OCI-M2 (cell line): Measurements from ENCODE around the gene MAP1LC3B.

Source experiments
- DNase-seq: peaks from one replicate; lab custom pipeline; 2025; ENCODE audit not compliant: unreplicated experiment; lab: John Stamatoyannopoulos, UW

MAP1LC3B gene

DNA sequence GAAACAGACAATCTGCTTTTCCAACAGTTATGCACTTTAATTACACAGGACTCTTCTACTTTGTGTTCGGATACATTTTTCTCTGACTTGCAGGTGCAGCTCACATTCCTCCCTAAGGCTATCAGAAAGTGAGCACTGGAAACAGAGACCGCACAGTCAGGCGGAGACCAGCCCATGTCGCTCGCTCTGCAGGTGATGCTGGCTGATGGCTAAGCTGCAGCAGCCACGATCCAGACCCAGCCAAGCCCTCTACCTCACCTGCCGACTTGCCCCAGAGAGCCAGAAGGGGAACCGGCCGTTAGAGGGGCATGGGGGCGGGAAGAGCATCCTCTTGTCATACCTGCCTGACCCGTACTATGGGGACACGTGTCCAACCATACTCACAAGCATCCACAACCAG, 33.8 kb downstream of the MAP1LC3B start:
- DNase-seq, result no peak

DNA sequence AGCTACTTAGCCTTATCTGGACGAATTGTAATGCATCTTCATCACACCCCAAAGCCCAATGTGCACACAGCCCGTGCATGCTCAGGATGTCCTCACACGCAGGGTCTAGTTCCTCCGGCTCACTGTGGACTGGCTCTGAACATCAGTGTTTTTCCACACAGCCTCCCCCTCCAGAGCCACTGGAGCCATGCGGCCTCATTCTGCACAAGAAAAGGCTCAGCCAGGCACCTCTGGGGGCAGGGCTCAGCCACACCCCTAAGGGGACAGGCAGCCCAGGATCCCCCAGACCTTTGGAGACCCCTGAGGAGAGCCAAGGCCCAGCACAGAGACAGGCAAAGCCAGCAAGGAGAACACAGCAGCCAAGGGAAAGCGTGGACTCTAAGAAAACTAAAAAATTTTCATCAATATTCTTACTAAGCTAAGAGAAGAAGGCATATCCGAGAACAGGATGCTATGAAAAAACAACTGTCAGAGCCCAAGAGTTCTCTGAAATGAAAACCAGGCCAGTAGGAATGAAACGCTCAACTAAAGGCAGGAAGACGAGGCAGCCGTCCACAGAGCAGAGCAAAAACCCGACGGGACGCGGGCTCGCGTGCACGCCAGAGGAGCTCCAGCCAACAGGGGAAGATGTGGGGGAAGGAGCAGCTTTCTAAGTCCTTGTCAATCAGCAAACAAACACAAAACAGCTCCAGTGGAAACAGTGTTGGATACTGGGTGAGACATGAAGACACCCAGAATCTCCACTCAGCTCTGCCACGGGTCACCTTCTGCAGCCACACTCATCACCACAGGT, 34.5 kb downstream of the MAP1LC3B start:
- no peak for DNase-seq

DNA sequence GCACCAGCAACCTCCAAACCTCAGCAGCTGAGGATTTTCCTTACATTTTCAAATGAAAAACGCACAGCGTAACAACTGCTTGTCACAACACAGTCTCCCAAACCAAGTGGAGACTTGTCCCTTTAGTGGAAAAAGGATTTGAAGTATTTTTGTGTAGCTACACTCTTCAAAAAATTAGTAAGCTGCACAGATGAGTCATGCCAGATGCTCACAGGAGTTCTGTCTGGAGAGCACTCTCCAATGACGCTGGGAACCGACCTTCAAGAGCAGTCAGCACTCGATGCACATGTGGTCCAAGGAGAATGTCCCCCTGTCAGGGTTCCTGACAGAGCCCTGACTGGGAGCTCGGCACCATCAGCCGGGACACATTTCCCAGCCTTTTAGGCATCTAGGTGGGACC, 39.8 kb downstream of the MAP1LC3B start:
- DNase-seq, result no peak

DNA sequence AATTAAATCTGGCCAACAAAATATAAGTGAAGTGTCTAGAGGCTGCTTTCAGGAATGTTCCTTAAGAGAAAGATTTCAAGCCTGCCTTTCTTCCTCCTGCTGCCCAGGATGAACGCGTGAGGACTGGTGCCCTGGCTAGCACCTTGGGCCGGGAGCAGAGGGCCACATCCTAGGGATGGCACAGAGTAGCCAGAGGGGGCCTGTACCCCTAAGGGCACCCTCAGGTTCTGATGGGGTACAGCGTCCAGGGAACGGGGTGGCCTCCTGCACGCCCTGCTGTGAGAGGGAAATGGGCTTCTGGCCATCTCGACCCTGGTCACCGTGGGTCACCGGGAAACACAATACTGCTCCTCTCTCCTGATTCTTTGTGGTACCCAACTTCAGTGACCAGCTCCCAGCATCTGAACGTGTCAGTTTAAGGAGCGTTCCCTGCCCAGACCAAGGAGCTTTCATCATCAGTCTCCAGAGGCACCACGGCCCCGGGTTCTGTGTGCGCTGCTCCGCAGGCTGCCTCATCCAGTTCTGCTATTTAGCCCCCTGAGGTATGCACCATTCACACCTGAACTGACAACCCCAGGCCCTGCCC, 40.3 kb downstream of the MAP1LC3B start:
- DNase-seq, result no peak

DNA sequence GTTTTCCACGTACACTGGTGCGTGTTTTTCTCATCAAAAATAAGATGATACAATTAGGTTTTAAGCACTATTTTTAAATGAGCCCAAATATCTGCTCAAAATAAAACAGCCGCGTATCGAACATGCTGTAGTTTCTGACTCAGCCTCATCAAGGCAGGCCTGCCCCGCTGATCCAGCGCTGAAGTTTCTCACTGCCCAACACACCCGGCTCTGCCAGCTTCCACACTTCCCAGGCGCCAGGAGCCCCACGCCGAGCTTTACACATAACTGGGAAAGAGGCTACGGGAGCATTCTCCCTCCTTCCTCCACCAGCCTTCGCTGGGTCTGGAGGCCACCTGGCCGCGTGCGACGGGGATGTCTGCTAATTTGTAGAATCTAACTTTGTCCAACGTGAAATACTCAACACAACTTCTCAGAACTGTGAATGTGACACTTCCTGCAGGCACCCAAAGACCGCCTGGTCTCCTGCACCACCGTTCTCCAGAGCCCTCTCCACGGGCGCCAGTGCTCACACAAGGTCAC, 42.1 kb downstream of the MAP1LC3B start:
- no peak for DNase-seq

DNA sequence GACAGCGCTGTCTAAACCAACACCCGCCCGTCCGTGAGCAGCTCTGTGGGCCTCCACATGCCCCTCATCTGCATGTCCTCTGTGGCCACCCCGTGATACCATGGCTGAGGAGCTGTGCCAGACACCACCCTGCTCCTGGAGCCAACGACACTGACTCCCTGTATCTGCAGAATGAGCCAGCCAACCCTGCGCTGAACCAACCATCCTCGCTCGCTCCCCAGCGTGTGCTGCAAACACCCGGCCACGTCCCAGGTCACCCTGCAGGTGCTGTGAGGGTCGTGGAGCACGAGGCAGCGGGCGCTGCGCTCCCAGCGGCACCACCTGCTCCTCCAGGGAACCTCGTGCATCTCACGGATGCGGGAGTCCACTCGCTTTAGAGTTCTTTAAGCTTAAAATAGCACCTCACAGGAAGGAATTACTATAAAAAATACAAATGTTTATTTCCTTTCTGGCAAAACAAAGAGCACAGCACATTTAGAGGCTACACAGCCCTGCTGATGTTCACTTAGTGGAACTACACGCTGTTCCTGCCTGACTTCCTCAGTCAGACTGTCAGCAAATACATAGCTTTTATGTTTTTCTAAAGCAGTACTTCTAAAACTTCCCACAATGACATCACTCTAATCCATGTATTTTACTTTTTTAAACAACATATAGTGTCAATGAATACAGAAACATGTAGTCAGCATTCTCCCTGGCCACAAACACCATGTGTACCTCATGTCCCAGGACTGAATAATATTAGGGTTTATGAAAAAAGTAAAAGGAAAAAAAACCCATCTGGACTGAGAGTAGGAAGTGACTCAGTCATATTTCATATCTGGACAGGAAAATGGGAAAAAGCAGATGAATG, 43.5 kb downstream of the MAP1LC3B start:
- no peak for DNase-seq

DNA sequence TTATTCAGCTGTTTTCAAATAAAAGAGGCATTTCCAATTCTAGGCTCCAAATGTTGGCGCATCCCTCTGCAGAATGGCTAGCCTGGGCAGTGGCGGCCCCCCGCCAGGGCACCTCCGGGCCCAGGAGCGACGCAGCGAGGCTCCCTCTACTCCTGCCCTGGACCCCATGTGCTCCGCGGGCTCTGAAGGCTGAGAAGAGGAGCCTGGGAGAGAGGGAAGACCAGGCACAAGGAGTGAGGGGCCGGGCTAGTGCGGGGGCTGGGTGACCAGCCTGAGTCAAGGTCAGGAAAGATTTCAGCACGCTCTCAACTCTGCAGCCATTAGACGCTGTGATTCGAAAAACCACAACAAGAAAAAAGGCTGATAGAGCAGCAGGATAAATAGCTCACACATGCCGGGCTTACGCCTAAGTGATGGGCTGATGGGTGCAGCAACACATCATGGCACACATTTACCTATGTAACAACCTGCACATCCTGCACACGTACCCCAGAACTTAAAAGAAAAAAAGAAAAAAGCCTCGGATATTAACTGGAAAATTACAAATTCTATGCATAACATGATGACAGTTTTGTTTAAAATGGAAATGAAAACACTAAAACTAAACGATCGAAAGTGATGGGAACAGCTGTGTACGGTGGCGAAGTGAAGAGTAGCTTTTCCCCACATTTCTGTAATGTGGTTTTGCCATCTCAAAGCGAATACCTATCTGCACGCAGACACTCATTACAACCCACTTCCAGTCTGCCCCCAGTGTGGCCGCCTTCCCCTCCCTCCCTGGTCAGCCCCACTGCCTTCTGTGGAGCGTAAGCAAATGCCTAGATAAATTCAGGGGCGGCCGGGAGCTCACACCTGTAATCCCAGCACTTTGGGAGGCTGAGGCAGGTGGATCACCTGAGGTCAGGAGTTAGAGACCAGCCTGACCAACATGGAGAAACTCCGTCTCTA, 44.4 kb downstream of the MAP1LC3B start:
- DNase-seq, result no peak

DNA sequence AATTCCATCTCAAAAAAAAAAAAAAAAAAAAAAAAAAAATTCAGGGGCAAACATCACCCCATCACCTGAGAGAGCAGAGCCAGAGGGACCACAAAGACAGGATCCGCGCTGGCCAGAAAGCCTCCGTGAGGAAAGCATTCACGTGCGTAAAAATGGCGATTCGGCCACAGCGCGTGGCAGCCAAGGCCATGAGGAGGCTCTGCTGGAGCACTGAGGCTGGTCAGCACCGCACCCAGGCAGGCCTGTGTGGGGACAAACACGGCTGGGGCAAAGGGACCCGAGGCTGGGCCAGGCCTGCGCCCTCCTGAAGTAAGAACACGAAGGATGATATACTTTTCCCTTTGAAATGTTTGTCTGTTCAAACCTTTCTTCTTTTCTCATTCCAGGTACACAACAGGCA, 45.2 kb downstream of the MAP1LC3B start:
- DNase-seq, result no peak

DNA sequence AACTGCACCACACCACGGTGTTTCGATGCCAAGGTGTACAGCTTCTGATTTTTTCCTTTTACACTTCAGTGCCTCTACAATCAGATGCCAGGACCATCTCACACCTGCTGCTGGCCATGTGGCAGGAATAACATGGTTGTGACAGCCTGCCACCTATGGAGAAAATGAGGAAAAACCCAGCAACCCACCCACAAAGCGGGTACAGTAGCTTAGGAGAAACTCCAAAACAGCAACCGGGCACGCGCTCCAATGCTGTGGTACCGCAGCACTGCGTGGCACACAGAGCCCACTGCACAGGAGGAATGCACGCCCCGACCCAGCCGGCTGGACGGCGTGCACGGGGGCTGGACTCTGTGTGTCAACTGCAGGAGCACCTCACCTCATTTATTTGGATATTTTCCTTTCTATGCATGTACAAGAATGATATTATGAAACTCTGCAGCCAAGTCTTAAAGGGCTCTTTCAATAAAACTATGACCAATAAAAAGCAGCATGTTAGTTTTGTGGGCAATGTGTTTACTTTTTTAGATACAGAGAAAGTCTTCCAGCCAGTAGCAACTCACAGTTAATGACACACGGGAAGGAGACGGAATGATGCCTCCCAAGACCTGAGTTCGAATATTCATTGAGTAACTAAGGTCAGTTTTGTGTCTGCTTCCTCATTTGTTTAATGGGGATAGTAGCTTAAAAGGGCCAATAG, 45.9 kb downstream of the MAP1LC3B start:
- no peak for DNase-seq

DNA sequence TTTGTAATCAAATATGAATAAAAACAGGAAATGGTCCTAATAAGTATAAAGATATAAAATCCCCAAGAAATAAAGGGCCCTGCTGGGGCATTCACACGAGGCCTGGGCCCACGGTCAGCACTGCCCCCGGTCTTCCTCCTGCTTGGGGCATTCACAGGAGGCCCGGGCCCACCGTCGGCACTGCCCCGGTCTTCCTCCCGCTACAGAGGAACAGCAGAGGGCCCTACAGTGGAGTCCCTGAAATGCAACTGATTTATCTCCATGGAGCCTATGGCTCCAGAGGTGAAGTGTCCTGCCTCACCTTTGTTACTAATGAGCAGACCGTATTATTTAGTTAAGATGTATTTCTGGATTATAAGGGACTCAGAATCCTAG, 46.5 kb downstream of the MAP1LC3B start:
- DNase-seq, result no peak

DNA sequence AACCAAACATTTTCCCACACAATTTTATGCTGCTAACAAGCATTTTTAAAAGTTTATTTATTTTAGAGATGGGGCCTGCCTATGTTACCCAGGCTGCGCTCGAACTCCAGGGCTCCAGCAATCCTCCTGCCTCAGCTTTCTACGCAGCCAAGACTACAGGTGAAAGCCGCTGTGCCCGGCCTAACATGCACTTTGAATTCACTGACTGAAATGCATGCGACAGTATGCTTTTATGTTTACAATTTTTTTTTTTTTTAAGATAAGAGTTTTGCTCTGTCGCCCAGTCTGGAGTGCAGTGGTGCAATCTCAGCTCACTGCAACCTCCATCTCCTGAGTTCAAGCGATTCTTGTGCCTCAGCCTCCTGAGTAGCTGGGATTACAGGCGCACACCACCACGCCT, 47.8 kb downstream of the MAP1LC3B start:
- no peak for DNase-seq

DNA sequence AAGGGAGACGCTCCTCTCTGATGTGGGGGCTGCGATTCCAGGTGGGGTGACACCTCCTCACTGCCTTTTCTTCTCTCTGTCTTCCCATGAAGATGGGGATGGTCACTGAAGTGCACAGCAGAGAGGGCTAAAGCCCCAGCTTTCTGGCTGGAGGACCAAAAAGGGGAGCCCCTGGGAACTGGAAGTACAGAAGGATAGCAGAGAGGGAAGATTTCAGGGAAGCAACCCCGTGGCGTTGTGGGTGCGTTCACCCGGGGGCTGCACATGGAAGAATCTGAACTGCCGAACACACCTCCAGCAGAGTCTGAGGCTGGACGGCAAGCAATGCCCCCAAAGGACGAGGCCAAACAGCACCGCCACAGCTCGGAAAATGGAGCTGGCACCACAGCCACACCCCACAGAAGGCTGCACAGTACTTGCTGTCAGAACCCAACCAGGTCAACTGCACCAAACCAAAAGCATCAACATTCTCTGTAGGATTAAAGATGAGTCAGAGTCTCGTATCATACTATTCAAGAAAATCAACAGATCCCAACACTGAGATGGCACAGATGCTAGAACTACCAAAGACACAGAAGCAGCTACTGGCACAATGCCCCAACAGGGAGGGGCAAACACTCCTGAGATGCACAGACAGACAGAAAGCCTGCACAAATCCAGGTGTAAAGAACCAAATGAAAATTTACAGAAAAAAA, 49.9 kb downstream of the MAP1LC3B start:
- DNase-seq, result no peak

DNA sequence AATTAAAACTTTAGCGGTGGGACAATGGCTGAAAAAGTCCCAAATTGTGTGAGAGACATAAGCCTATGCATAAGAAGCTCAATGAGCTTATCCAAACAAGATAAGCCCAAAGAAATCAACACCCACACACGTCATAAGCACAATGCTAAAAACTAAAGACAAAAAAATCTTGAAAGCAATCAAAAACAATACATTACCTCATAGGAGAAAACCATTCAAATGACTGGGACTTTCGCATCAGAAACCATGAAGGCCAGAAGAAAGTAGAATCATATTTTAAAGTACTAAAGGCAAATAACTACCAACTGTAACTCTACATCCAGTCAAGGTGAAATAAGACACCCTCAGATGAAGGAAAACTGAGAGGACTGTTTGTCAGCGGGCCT, 50.4 kb downstream of the MAP1LC3B start:
- no peak for DNase-seq

DNA sequence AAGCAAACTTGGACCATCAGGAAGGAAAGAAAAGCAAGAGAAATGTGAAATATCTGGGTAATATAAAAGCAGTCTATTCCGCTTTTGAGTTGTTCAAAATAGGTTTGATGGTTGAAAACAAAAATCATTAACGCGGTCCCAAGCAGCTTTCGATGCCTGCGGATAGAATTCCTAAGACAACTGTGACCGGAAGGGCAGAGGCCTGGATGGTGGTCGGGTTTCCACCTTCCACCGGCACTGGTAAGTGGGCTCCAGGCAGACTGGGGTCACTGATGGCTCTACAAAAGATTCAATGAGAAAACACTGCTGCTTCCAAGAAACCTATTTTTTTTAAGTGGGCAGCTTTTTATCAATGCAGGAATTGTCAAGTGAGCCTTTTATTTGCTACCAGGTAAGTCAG, 50.9 kb downstream of the MAP1LC3B start:
- no peak for DNase-seq

DNA sequence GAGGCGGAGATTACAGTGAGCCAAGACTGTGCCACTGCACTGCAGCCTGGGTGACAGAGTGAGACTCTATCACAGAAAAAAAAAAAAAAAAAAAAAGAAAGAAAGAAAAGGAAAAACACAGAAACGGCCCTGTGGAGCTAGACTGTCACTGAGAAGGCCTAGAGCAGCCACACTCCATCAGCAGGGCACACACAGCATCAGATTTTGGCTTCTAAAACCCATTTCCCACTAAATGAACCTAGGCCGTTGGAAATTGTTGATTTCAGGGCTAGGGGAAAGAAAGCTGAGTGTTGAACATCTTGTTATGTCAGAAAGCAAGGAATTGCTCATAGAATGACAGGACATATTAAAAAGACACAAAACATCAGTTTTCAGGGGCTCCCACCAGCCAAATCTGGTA, 51.8 kb downstream of the MAP1LC3B start:
- DNase-seq, result no peak

DNA sequence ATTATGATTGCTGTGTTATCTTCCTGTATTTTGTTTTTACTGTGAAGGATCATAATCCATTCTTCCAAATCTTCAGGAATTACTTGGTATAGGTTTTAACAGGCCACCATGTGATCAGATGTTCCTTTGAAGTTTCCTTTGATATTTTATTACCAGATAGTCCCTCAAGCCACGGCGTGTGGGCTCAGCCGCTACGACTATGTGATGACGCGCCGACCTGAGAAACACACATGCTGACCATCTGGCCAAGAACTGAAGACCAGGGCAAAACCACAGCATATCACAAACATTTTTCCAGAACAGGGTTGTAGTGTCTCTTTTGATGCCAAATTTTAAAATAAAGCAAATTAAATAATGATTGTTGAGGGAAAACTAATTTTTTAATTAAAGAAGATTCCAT, 53.4 kb downstream of the MAP1LC3B start:
- DNase-seq, result no peak

DNA sequence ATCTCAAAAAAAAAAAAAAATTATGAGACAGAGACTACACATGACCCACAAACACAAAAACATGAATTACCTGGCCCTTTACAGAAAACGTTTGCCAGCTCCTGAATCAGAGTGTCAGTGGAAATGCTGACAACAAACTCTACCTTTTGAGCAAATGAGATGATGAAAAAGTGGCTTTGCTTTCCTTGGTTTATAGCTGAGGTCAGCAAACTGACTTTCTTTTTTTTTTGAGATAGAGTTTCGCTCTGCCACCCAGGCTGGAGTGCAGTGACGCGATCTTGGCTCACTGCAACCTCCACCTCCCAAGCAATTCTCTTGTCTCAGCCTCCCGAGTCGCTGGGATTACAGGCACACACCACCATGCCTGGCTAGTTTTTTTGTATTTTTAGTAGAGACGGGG, 54.3 kb downstream of the MAP1LC3B start:
- DNase-seq, result no peak

DNA sequence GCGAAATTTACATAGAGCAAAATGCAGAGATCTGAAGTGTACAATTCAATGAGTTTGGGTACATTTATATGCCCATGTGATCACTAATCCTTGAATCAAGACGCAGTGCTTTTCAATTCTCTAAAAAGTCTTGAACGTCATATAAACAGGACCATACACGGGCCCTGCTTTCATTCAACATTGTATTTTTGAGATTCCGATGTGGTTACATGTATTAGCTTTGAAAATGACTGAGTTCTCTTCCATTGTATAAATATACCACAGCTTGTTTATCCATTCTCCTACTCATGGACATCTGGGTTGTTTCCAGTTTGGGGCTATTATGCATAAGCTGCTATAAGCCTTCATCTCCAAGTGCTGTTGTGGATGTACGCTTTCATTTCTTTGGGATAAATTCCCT, 55.2 kb downstream of the MAP1LC3B start:
- DNase-seq, result no peak

DNA sequence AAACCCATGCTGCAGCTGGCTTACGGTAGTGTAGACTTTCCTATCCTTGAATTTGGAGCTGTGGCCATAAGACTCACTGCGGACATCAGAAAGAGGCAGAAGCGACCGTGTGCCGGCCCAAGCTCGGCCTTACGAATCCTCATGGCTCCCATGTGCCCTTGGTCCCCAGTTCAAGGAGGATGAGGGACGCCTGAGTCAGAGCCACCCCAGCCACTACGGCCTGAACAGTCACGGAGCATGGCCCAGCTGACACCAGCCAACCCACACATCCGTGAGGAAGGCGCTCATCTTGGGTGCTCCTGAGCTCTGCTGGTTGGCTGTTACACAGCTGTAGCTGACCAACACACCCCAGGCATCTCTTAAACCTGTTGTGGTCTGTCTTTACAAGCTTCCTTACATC, 56.7 kb downstream of the MAP1LC3B start:
- DNase-seq, result no peak
